ENCODE measurements around the gene ZDHHC18. TPM values are rescaled to one million over a fixed set of nuclear protein-coding genes. Genes with fewer than 3 reads are reported as not detected.

ZDHHC18 gene
- total RNA-seq, 1 experiment from 2014 or later, result 21.3 TPM

- Mint-ChIP-seq H3K4me3 (ENCODE audit: unreplicated experiment) (no peak overlapping the region), H3K36me3 (ENCODE audit: insufficient read depth, unreplicated experiment) (peaks cover 26% of the 10 kb centered on the region), H3K27ac (ENCODE audit: unreplicated experiment) (no peak overlapping the region), H3K9me3 (ENCODE audit: unreplicated experiment) (no peaks in the 10 kb centered on the region), H3K27me3 (ENCODE audit: insufficient read depth, unreplicated experiment) (no peaks in the 10 kb centered on the region), H3K4me1 (ENCODE audit: low read depth, unreplicated experiment) (no peaks in the 10 kb centered on the region)
- POLR2A ChIA-PET, result no interaction called here
- H3K36me3 ChIP-seq (ENCODE audit: control insufficient read depth, insufficient read depth, low read length), result no peaks in the 10 kb centered on the region
- H3K9me3 ChIP-seq, result no peaks in the 10 kb centered on the region
- CTCF ChIA-PET, result no interaction called here
- H3K4me3 ChIP-seq (ENCODE audit: low read depth, low read length), result no peak overlapping the region
- no peak for TF ChIP-seq CTCF (IDR thresholded peaks at IDR 0.05; ENCODE audit: insufficient read depth in 1 of 2, low read depth in 1 of 2, low read length in 1 of 2, severe bottlenecking in 1 of 2, unreplicated experiment in 1 of 2)
- H3K4me1 ChIP-seq, result no peaks in the 10 kb centered on the region
- intact Hi-C loops (cut with micrococcal nuclease; ENCODE audit: unreplicated experiment), result loop anchor here (1.0 kb wide), 2 partner anchors 13 to 26 kb away; no protein-coding TSS in a partner anchor
- no TSS peak for BruUV-seq (replicated peaks)
- no peak for DNase-seq
- H3K27me3 ChIP-seq (replicated peaks; ENCODE audit: control insufficient read depth, insufficient read depth, low read length), result no peaks in the 10 kb centered on the region
Observed at GRCh38 chr1:26852701-26853100, 26.2 kb downstream of the ZDHHC18 start.

- no peaks in the 10 kb centered on the region for H3K9me3 ChIP-seq
- intact Hi-C loops (cut with micrococcal nuclease; ENCODE audit: unreplicated experiment), result loop anchor here (1.0 kb wide), 2 partner anchors 12 to 25 kb away; no protein-coding TSS in a partner anchor
- no peaks in the 10 kb centered on the region for H3K27me3 Mint-ChIP-seq (ENCODE audit: insufficient read depth, unreplicated experiment)
- ChIA-PET POLR2A (no interaction called here), CTCF (no interaction called here)
- BruUV-seq (replicated peaks), result no TSS peak
- no peak overlapping the region for H3K27ac Mint-ChIP-seq (ENCODE audit: unreplicated experiment)
- no peak overlapping the region for H3K4me3 Mint-ChIP-seq (ENCODE audit: unreplicated experiment)
- H3K36me3 ChIP-seq (ENCODE audit: control insufficient read depth, insufficient read depth, low read length), result no peaks in the 10 kb centered on the region
- DNase-seq, result peak; percentile 84 to 87
- H3K4me1 ChIP-seq, result no peaks in the 10 kb centered on the region
- peak; percentile 54 to 72 for TF ChIP-seq CTCF (IDR thresholded peaks at IDR 0.05; ENCODE audit: insufficient read depth in 1 of 2, low read depth in 1 of 2, low read length in 1 of 2, severe bottlenecking in 1 of 2, unreplicated experiment in 1 of 2)
- no peaks in the 10 kb centered on the region for H3K27me3 ChIP-seq (replicated peaks; ENCODE audit: control insufficient read depth, insufficient read depth, low read length)
- H3K4me1 Mint-ChIP-seq (ENCODE audit: low read depth, unreplicated experiment), result no peaks in the 10 kb centered on the region
- H3K4me3 ChIP-seq (ENCODE audit: low read depth, low read length), result no peak overlapping the region
- no peaks in the 10 kb centered on the region for H3K9me3 Mint-ChIP-seq (ENCODE audit: unreplicated experiment)
- H3K36me3 Mint-ChIP-seq (ENCODE audit: insufficient read depth, unreplicated experiment), result peaks cover 22% of the 10 kb centered on the region
Observed at GRCh38 chr1:26853156-26853555, 26.7 kb downstream of the ZDHHC18 start.

- H3K4me3 Mint-ChIP-seq (ENCODE audit: unreplicated experiment), result no peak overlapping the region
- no peaks in the 10 kb centered on the region for H3K36me3 ChIP-seq (ENCODE audit: control insufficient read depth, insufficient read depth, low read length)
- POLR2A ChIA-PET, result no interaction called here
Observed at GRCh38 chr1:26853600-26853999, 27.1 kb downstream of the ZDHHC18 start.

More at GRCh38 chr1:26853600-26853999, 27.1 kb downstream of the ZDHHC18 start:
- Mint-ChIP-seq H3K9me3 (ENCODE audit: unreplicated experiment) (no peaks in the 10 kb centered on the region), H3K27me3 (ENCODE audit: insufficient read depth, unreplicated experiment) (no peaks in the 10 kb centered on the region), H3K4me1 (ENCODE audit: low read depth, unreplicated experiment) (no peaks in the 10 kb centered on the region), H3K36me3 (ENCODE audit: insufficient read depth, unreplicated experiment) (peaks cover 22% of the 10 kb centered on the region), H3K27ac (ENCODE audit: unreplicated experiment) (no peak overlapping the region)
- intact Hi-C loops (cut with micrococcal nuclease; ENCODE audit: unreplicated experiment), result loop anchor here (1.0 kb wide), 2 partner anchors 12 to 25 kb away; no protein-coding TSS in a partner anchor
- TF ChIP-seq CTCF (IDR thresholded peaks at IDR 0.05; ENCODE audit: insufficient read depth in 1 of 2, low read depth in 1 of 2, low read length in 1 of 2, severe bottlenecking in 1 of 2, unreplicated experiment in 1 of 2), result no peak
- no peak for DNase-seq
- BruUV-seq (replicated peaks), result no TSS peak
- CTCF ChIA-PET, result no interaction called here
- Histone ChIP-seq H3K4me3 (ENCODE audit: low read depth, low read length) (no peak overlapping the region), H3K27me3 (replicated peaks; ENCODE audit: control insufficient read depth, insufficient read depth, low read length) (no peaks in the 10 kb centered on the region), H3K4me1 (no peaks in the 10 kb centered on the region), H3K9me3 (no peaks in the 10 kb centered on the region)
